HL-60 (cell line): ENCODE results near the gene CLEC12A.

Source experiments
- DNase-seq, 2 experiments: peaks; one replicate each; pipeline ENCODE4 v3.0.0-alpha.2; 2010 to 2020; ENCODE audit warnings: low read depth in 1 of 2, low spot score in 1 of 2
- H3K27ac ChIP-seq: fragments of 250-450 bp; sonication (Bioruptor Pico); replicated peaks from 2 replicates; pipeline ENCODE4 v1.5.1; 2020; ENCODE audit warnings: mild to moderate bottlenecking, moderate library complexity
- H3K27me3 ChIP-seq: fragments of 250-450 bp; sonication (Bioruptor Pico); 2 replicates; pipeline ENCODE4 v1.5.1; 2021; ENCODE audit warnings: mild to moderate bottlenecking, moderate library complexity; ENCODE audit not compliant: insufficient read depth, poor library complexity, severe bottlenecking
- H3K4me3 ChIP-seq: replicated peaks from 2 replicates; pipeline ENCODE4 v1.5.1; 2011; ENCODE audit warnings: mild to moderate bottlenecking, control low read depth, low read length; ENCODE audit not compliant: insufficient read depth
- CTCF ChIP-seq: IDR thresholded peaks from one replicate; pipeline ENCODE4 v1.5.1; 2011; ENCODE audit warnings: low read length, control low read depth, inconsistent platforms; ENCODE audit not compliant: insufficient read depth
- GABPA ChIP-seq: IDR thresholded peaks from 2 replicates; pipeline ENCODE4 v1.6.1; 2012; ENCODE audit warnings: low read depth
- POLR2AphosphoS5 ChIP-seq: IDR thresholded peaks from 2 replicates; pipeline ENCODE4 v1.6.1; 2012; ENCODE audit warnings: low read depth
- REST ChIP-seq: IDR thresholded peaks from 2 replicates; pipeline ENCODE4 v1.6.1; 2012; ENCODE audit warnings: low read depth; ENCODE audit not compliant: insufficient replicate concordance
- SPI1 ChIP-seq: IDR thresholded peaks from 2 replicates; pipeline ENCODE4 v1.6.1; 2012; ENCODE audit warnings: low read depth, mild to moderate bottlenecking, borderline replicate concordance

The CLEC12A gene

GRCh38 chr12:9932270-9932669, 38.9 kb upstream of the CLEC12A start, which contains the start of gene CLEC2A:
TSS of gene CLEC2A (minus strand) at chr12:9932370. CDS start at chr12:9932329, 41 bp downstream.
- no peak for DNase-seq
- no peak for TF ChIP-seq SPI1
- no peak for TF ChIP-seq CTCF
- TF ChIP-seq POLR2AphosphoS5: no peak
- no peak for TF ChIP-seq REST
- no peak for TF ChIP-seq GABPA
- H3K27me3 ChIP-seq: no peaks in the 10 kb centered on the region
- no peak within 1 kb of the TSS for H3K27ac ChIP-seq
- H3K4me3 ChIP-seq: no peak within 1 kb of the TSS

DNA sequence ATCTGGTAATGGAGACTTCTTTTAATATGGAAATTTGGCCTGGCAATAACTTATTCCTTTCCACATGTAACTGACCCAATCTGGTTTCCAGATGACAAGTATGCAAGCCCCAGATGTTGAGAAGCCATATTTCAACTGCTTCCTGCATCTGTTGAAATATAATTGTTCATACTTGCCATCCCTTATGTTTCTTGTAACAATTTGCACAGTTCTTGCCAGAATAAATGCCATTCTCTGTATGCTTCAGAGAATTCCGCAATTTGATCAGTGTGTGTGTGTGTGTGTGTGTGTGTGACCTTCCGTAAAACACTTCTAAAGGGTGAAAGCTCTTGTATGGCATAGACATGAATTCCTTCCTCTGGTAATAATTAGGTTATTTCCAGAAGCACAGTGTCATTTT, 37.3 kb upstream of the CLEC12A start:
- no peak overlapping the region for H3K4me3 ChIP-seq
- DNase-seq: no peak
- TF ChIP-seq POLR2AphosphoS5 (no peak), REST (no peak), CTCF (no peak), SPI1 (no peak), GABPA (no peak)
- H3K27ac ChIP-seq: no peak overlapping the region
- no peaks in the 10 kb centered on the region for H3K27me3 ChIP-seq

DNA sequence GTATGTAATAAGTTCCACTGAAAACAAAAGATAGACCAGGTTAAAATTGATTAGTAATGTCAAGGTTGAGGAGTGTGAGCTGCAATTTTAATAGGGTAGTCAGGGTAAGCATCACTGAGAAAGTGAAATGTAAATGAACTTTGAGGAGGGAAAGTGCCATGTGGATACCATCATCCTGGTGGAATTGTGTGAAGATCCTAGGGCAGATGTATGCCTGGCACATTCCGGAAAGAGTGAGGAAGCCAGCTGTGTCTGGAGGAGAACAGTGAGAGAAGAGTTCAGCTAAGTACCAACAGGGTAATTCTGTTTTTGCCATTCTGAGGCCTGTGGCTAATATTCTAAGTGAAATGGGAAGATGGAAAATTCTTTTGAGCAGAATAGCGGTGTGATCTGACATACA, 36.2 kb upstream of the CLEC12A start:
- no peak for DNase-seq
- Histone ChIP-seq H3K27ac (no peak overlapping the region), H3K4me3 (no peak overlapping the region), H3K27me3 (no peaks in the 10 kb centered on the region)
- no peak for TF ChIP-seq REST
- TF ChIP-seq SPI1: no peak
- no peak for TF ChIP-seq POLR2AphosphoS5
- no peak for TF ChIP-seq GABPA
- no peak for TF ChIP-seq CTCF
